Stimulated activated CD4-positive, alpha-beta T cell treated with anti-CD3 and anti-CD28 coated beads, Interleukin-4, amount 100 ng/mL, for 48 hours (primary cell): ENCODE data around the gene RYR1.
"Not testable (repeated sequence)": the region's sequence is repeated elsewhere in the genome, so short reads cannot be mapped to it uniquely, and the experiment has no call there.

Source experiments
- DNase-seq, 2 donors: peaks; one replicate each; pipeline ENCODE4 v3.0.0-alpha.2; 2020; ENCODE audit warnings: low read depth in 2 of 2

The RYR1 gene

DNA sequence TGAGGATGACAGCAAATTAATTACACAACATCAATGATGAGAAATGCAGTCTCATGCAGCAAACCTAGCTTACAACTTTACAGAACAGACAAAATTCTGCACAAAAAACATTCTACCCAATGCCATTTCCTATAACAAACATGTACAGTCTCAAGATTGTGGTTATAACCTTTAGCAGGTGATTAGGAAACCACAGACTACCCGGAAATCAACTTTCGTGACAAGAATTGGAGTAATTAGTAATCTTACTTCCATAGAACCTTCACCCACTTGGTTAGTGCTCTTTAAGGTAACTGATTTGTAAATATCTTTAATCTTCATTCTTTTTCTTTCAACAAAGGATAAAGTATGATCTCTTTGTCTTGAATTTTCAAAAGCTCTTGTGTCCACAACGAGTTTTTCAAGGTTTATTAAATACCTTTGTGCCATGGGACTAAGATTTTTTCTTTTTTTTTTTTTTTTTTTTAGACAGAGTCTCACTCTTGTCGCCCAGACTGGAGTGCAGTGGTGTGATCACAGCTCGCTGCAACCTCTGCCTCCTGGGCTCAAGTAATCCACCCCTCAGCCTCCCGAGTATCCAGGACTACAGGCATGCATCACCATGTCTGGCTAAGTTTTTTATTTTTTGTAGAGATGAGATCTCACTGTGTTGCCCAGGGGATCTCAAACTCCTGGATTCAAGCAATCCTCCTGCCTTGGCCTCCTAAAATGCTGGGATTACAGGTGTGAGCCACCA lies 105.5 kb downstream of the RYR1 start:
- DNase-seq = no peak

- DNase-seq = no peak
Measured at GRCh38 chr19:38539751-38540150, 106.3 kb downstream of the RYR1 start.

DNA sequence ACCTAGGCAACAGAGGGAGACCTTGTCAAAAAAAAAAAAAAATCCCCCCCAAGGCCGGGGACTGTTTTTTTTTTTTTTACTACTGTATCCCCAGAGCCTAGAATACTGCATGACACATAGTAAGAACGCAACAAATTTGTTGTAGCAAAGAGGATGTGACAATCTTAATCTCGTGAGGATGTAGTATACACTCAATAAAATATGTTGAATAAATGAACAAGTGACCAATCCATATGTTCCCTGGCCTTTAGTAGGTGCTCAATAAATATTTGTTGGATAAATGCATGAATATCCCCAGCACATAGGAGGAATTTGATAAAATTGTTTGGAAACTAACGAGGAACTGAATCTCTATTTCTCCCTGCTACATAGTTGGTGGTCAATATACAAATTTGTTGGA lies 108.5 kb downstream of the RYR1 start:
- no peak for DNase-seq

- DNase-seq = no peak
Measured at GRCh38 chr19:38543286-38543806, 109.9 kb downstream of the RYR1 start.

GRCh38 chr19:38543807-38544568 lies 110.5 kb downstream of the RYR1 start:
- DNase-seq = no peak

- DNase-seq = no peak
Measured at GRCh38 chr19:38544569-38545315, 111.3 kb downstream of the RYR1 start.

DNA sequence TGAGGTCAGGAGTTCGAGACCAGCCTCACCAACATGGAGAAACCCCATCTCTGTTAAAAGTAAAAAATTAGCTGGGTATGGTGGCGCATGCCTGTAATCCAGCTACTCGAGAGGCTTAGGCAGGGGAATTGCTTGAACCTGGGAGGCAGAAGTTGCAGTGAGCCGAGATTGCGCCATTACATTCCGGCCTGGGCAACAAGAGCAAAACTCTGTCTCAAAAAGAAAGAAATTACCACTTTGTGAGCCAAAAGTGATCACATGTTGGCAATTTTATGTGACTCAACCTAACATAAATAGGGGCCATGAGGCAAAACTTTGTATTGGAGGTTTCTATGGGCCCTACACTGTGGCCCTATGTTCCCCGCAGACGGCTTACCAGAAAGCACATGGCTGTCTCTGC lies 112.1 kb downstream of the RYR1 start:
- DNase-seq = no peak

DNA sequence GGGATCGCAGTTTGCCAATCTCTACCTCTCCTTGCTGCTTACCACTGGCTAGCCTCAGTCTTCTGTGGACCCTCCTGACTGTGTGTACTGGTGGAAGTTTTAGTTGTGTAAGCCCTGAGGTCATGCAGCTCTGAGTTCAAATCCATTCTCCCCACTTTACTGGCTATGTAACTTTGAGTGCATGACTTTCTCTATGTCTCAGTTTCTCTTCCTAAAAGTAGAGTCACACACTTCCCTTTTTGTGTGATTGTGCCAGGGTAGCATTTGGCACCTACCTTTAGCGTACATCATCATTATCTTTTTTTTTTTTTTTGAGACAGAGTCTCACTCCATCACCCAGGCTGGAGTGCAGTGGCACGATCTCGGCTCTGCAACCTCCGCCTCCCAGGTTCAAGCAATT lies 113.9 kb downstream of the RYR1 start:
- DNase-seq = no peak

DNA sequence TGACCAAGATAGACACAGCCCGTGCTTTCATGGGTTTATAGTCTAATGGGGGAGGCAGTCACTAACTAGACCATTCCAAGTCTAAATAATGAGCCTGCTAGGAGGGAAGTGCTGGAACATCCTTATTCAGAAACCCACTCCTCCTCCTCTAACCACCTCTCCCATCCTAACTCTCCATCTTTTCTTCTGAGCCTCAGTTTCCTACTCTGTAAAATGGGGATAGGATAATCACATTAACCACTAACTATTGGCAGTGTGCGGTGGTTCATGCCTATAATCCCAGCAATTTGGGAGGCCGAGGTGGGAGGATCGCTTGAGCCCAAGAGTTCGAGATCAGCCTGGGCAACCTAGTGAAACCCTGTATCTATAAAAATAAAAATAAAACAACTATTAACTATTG lies 115.6 kb downstream of the RYR1 start:
- no peak for DNase-seq

GRCh38 chr19:38549942-38550341 lies 116.5 kb downstream of the RYR1 start:
- no peak for DNase-seq

DNA sequence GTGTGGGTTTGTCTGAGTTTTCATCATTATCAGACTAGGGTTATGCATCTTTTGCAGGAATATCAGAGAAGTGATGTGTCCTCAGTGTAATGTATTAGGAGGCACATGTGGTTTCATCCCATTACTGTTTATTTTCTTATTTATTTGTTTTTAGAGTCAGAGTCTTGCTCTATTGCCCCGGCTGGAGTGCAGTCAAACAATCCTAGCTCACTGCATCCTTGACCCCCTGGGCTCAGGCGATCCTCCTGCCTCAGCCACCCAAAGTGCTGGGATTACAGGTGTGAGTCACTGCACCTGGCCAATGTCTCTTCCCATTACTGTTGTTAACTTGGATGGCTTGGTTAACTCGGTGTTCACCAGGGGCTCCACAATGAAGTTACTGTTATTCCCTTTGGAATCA lies 116.9 kb downstream of the RYR1 start:
- DNase-seq = no peak

DNA sequence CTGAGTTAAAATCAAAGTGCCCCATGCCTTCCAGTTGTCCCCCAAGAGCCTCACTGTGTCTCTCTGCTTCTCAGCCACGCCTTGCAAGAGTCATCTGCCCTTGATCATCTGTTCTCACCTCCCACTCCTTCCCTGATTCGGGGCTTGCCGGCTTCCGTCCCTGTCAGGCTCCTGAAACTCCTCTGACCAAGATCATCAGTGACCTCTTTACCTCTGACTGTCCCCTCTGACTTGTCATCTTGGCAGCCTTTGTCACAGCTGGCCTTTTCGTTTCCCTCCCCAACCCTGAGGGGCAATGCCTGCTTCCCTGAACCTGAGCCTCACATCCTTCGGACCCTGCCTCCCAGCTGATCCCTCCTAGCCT lies 117.9 kb downstream of the RYR1 start:
- peak; percentile 45 to 65 for DNase-seq

DNA sequence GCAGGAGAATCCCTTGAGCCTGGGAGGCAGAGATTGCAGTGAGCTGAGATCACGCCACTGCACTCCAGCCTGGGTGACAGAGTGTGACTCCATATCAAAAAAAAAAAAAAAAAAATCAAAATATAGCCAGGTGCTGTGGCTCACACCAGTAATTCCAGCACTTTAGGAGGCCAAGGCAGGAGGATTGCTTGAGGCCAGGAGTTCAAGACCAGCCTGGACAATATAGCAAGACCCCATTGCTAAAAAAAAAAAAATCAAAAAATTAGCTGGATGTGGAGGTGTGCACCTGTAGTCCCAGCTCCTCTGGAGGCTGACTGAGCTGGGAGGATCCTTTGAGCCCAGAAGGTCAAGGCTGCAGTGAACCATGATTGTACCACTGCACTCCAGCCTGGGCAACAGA lies 119.7 kb downstream of the RYR1 start:
- not testable (repeated sequence) for DNase-seq

DNA sequence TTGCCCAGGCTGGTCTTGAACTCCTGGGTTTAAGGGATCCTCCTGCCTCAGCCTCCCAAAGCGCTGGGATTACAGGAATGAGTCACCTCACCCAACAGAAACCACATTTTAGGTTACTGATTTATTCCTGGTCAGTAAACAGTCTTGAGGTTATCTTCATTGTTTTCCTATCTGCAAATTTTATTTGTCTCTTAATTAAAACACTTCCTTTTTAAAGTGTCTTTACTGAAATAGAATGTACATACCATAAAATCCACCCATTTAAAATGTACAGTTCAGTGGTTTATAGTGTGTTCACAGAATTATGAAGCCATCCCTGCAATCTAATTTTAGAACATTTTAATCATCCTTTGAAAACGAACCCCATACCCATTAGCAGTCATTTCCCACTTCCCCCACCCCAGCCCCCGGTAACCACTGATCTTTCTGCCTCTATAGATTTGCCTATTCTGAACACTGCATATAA lies 121.2 kb downstream of the RYR1 start:
- DNase-seq = no peak

GRCh38 chr19:38555200-38555599 lies 121.7 kb downstream of the RYR1 start:
- no peak for DNase-seq

DNA sequence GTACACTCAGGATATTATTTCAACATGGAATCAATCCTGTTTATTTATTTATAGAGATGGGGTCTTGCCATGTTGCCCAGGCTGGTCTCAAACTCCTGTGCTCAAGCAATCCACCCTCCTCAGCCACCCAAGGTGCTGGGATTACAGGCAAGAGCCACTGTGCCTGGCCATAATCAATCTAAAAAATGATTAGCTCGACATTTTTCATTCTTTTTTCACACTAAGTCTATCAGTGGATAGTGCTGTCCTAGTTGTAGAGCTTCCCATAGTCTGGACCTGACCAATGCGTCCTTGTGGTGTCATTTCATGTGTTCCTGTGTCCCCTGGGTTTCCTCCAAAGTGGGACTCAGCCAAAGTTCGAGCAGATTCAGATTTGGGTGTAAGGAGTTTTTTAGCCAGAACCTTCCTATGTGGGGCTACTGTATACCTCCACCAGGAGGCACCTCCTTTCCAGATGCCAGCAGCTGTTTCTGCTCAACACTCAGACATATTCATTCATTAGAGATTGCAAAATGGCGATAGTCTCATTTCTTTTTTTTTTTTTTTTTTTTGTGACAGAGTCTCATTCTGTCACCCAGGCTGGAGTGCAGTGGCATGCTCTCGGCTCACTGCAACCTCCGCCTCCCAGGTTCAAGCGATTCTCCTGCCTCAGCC lies 123.2 kb downstream of the RYR1 start:
- DNase-seq = no peak

- DNase-seq = peak in 1 of 2 donors; percentile 47
Measured at GRCh38 chr19:38557205-38557799, 123.8 kb downstream of the RYR1 start.

DNA sequence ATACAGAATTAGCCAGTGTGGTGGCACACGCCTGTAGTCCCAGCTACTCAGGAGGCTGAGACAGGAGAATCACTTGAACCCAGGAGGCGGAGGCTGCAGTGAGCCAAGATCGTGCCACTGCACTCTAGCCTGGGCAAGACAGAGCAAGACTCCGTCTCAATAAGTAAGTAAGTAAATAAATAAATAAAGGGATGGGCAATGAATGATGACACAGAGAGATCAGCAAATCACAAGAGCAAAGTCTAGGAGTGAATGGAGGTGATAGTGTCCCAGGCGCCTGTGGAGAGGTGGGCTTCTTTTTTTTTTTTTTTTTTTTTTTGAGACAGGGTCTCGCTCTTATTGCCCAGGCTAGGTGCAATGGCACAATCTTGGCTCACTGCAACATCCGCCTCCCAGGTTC lies 125.4 kb downstream of the RYR1 start:
- DNase-seq = not testable (repeated sequence)

GRCh38 chr19:38559428-38560401 lies 126.2 kb downstream of the RYR1 start:
- no peak for DNase-seq

GRCh38 chr19:38561053-38561606 lies 127.6 kb downstream of the RYR1 start:
- DNase-seq = no peak
